ENCODE measurements around the gene ZFAND2B.

DNA sequence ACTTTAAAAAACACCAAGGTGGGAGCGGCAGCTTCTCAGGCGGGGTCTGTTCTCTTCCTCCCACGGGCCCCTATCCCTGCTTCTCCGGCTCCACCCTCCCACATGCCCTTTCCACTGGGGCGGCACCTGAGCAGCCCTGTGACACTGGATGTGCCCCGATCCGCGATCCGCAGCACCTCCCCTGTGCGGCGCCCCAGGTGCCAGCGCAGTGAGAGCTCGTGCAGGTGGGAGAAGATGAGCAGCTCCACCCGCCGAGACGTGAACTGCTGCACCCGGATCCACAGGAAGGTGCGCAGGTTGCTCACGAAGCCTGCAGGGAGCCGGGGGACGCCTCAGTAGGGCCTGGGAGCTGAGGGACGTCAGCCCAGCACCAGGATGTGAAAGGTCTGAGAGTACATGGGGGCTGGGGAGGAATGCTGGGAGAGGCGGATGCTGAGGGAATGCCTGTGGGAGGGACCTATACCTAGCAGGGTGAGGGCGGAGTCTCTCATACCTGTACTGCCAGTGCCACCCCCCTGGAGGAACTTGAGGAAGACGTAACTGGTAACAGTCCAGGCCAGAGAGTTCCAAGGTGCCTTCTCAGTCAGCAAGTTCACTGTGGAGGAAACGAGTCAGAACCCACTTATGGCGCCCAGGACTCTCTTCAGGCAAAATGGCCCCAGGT, 9.4 kb downstream of the ZFAND2B start:
- TF ChIP-seq, protein P1, sequence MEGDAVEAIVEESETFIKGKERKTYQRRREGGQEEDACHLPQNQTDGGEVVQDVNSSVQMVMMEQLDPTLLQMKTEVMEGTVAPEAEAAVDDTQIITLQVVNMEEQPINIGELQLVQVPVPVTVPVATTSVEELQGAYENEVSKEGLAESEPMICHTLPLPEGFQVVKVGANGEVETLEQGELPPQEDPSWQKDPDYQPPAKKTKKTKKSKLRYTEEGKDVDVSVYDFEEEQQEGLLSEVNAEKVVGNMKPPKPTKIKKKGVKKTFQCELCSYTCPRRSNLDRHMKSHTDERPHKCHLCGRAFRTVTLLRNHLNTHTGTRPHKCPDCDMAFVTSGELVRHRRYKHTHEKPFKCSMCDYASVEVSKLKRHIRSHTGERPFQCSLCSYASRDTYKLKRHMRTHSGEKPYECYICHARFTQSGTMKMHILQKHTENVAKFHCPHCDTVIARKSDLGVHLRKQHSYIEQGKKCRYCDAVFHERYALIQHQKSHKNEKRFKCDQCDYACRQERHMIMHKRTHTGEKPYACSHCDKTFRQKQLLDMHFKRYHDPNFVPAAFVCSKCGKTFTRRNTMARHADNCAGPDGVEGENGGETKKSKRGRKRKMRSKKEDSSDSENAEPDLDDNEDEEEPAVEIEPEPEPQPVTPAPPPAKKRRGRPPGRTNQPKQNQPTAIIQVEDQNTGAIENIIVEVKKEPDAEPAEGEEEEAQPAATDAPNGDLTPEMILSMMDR (IDR thresholded peaks at IDR 0.05): no peak
- no peak for TF ChIP-seq POLR2A (IDR thresholded peaks at IDR 0.05)

All from esophagus squamous epithelium (tissue), 4 donors.